Activated T-helper 1 cell treated with anti-CD3 and anti-CD28 coated beads, Interleukin-2, amount 50 U/mL, for 16 hours (primary cell): ENCODE results near the gene MYO19.
"Not testable (repeated sequence)": the region's sequence is repeated elsewhere in the genome, so short reads cannot be mapped to it uniquely, and the experiment has no call there.

ENCODE experiments used
- DNase-seq, 2 donors: peaks; one replicate each; pipeline ENCODE4 v3.0.0-alpha.2; 2020; ENCODE audit warnings: low read depth in 1 of 2, low spot score in 1 of 2

Gene MYO19

GRCh38 chr17:36468903-36469635 is 65.6 kb downstream of the MYO19 start:
- no peak for DNase-seq

GRCh38 chr17:36464765-36465088 is 69.9 kb downstream of the MYO19 start:
- DNase-seq = no peak

- DNase-seq = no peak
These were observed 70.5 kb downstream of the MYO19 start for GRCh38 chr17:36463916-36464764.

- DNase-seq = no peak
These were observed 73.1 kb downstream of the MYO19 start for GRCh38 chr17:36461330-36462110.

- no peak for DNase-seq
These were observed 74.3 kb downstream of the MYO19 start for GRCh38 chr17:36460265-36460937.

GRCh38 chr17:36459601-36460000 is 75.1 kb downstream of the MYO19 start:
- DNase-seq = no peak

GRCh38 chr17:36459045-36459444 is 75.6 kb downstream of the MYO19 start:
- DNase-seq = no peak

- not testable (repeated sequence) for DNase-seq
These were observed 77.0 kb downstream of the MYO19 start for GRCh38 chr17:36457701-36458100.

- DNase-seq = not testable (repeated sequence)
These were observed 81.8 kb downstream of the MYO19 start for GRCh38 chr17:36452888-36453287.

- not testable (repeated sequence) for DNase-seq
These were observed 84.7 kb downstream of the MYO19 start for GRCh38 chr17:36449997-36450396.
